OCI-LY1 (cell line): ENCODE data around the gene CYB561A3.

Source experiments
- EZH2 ChIP-seq: fragments of 200-600 bp; sonication (generic), shearing (Covaris generic); IDR thresholded peaks from 2 replicates; pipeline ENCODE4 v1.8.0; 2017; ENCODE audit warnings: borderline replicate concordance, mixed run types, mild to moderate bottlenecking, antibody characterized with exemption, low read length, moderate library complexity, mixed read lengths
- TF ChIP-seq, protein P1 (sequence below): fragments of 200-600 bp; sonication (generic), shearing (Covaris generic); IDR thresholded peaks from 2 replicates; pipeline ENCODE4 v1.5.1; 2017; ENCODE audit warnings: mild to moderate bottlenecking, antibody characterized with exemption, low read length, moderate library complexity, mixed read lengths

DNA sequence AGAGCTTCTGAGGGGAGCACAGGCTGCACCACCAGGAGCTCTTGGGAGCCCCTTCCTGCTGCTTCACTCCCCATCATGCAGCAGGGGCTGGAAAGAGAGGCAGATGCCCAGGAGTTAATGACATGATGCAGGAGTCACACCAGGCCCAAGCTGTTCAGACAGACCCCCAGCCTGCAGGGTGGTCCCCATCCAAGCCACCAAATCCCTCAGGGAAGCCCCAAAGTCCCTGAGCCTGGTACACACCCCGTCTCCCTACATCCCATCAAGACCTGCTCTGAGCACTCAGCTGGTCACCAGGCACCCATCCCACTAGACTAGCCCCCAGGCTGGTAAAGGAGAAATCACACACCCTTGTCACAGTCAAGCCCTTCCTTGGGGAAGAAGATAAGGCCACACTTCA is 11.3 kb downstream of the CYB561A3 start:
- TF ChIP-seq, protein P1, sequence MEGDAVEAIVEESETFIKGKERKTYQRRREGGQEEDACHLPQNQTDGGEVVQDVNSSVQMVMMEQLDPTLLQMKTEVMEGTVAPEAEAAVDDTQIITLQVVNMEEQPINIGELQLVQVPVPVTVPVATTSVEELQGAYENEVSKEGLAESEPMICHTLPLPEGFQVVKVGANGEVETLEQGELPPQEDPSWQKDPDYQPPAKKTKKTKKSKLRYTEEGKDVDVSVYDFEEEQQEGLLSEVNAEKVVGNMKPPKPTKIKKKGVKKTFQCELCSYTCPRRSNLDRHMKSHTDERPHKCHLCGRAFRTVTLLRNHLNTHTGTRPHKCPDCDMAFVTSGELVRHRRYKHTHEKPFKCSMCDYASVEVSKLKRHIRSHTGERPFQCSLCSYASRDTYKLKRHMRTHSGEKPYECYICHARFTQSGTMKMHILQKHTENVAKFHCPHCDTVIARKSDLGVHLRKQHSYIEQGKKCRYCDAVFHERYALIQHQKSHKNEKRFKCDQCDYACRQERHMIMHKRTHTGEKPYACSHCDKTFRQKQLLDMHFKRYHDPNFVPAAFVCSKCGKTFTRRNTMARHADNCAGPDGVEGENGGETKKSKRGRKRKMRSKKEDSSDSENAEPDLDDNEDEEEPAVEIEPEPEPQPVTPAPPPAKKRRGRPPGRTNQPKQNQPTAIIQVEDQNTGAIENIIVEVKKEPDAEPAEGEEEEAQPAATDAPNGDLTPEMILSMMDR: no peak
- no peak for TF ChIP-seq EZH2
